ENCODE data around the gene SPEG. TPM values are rescaled to one million over a fixed set of nuclear protein-coding genes. Genes with fewer than 3 reads are reported as not detected.
A peak's percentile ranks its signal among the peaks of the same experiment; 100 is the strongest.

SPEG gene
- total and polyA plus RNA-seq, 4 experiments from 2014 or later = 0.15 to 9.0 (median 4.5) TPM

- Mint-ChIP-seq H3K4me1 (peaks cover 4 to 15% (median 10%) of the 10 kb centered on the region in 4 donors), H3K27me3 (peaks cover 6 to 20% of the 10 kb centered on the region in 2 donors), H3K36me3 (no peaks in the 10 kb centered on the region), H3K9me3 (no peaks in the 10 kb centered on the region), H3K4me3 (no peak overlapping the region), H3K27ac (no peak overlapping the region)
- no peak for DNase-seq
- peaks cover 7% of the 10 kb centered on the region for H3K4me1 ChIP-seq (ENCODE audit: insufficient read depth, low read length)
- CTCF ChIA-PET (ENCODE audit: partially characterized antibody) = interaction anchor here (0.8 to 1.0 kb wide), 2 partner anchors 34 to 58 kb away, joined by 3 to 4 read pairs; no protein-coding TSS in a partner anchor
- H3K9me3 ChIP-seq (ENCODE audit: control insufficient read depth in 1 of 2, low read length in 2 of 2) = no peaks in the 10 kb centered on the region
- H3K36me3 ChIP-seq (ENCODE audit: insufficient read depth, low read length) = no peaks in the 10 kb centered on the region
- peaks cover 10% of the 10 kb centered on the region for H3K27me3 ChIP-seq (ENCODE audit: insufficient read depth, low read length)
- intact Hi-C loops (cut with micrococcal nuclease) = no loop called here
- H3K4me3 ChIP-seq (ENCODE audit: low read length in 2 of 2) = no peak overlapping the region
- POLR2A ChIA-PET (ENCODE audit: partially characterized antibody) = no interaction called here
- H3K27ac ChIP-seq (ENCODE audit: low read depth, low read length) = no peak overlapping the region
Observed at GRCh38 chr2:219437141-219437540, 2.5 kb downstream of the SPEG start.

DNA sequence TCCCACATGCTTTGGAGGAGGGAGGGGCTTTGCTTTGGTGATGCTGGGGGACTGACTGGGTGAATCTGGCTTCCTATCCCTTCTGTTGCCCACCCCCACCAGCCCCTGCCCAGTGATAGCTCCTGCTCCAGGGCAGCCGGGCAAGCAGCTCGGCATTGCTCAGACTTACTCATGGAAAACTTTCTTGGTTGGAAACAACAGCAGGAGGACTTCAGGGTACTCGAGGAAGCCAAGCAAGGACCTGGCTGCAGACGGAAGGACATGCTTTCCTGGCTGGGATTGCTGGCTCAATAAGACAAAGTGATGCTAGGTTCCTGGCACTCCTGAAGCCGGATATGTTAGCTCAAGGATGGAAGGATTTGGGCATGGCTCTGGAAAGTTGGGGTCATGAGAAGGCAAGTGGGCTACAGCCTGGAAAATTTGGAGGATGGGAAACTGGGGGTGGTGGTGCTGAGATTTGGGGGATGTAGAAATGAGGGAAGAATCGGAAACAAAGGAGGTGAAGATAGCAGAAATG, 3.1 kb downstream of the SPEG start:
- peaks cover 6 to 23% of the 10 kb centered on the region in 2 donors for H3K27me3 Mint-ChIP-seq
- H3K4me1 ChIP-seq (ENCODE audit: insufficient read depth, low read length) = peaks cover 7% of the 10 kb centered on the region
- H3K27ac ChIP-seq (ENCODE audit: low read depth, low read length) = no peak overlapping the region
- H3K9me3 Mint-ChIP-seq = no peaks in the 10 kb centered on the region
- H3K9me3 ChIP-seq (ENCODE audit: control insufficient read depth in 1 of 2, low read length in 2 of 2) = no peaks in the 10 kb centered on the region
- no peaks in the 10 kb centered on the region for H3K36me3 ChIP-seq (ENCODE audit: insufficient read depth, low read length)
- ChIA-PET POLR2A (ENCODE audit: partially characterized antibody) (no interaction called here), CTCF (ENCODE audit: partially characterized antibody) (no interaction called here)
- H3K4me3 Mint-ChIP-seq = no peak overlapping the region
- H3K4me1 Mint-ChIP-seq = peaks cover 4 to 20% (median 13%) of the 10 kb centered on the region in 4 donors
- H3K4me3 ChIP-seq (ENCODE audit: low read length in 2 of 2) = no peak overlapping the region
- H3K36me3 Mint-ChIP-seq = no peaks in the 10 kb centered on the region
- peaks cover 10% of the 10 kb centered on the region for H3K27me3 ChIP-seq (ENCODE audit: insufficient read depth, low read length)
- no peak overlapping the region for H3K27ac Mint-ChIP-seq
- intact Hi-C loops (cut with micrococcal nuclease) = no loop called here
- DNase-seq = no peak

- Histone ChIP-seq H3K27me3 (ENCODE audit: insufficient read depth, low read length) (peaks cover 10% of the 10 kb centered on the region), H3K27ac (ENCODE audit: low read depth, low read length) (no peak overlapping the region), H3K4me1 (ENCODE audit: insufficient read depth, low read length) (peaks cover 7% of the 10 kb centered on the region), H3K36me3 (ENCODE audit: insufficient read depth, low read length) (no peaks in the 10 kb centered on the region), H3K4me3 (ENCODE audit: low read length in 2 of 2) (no peak overlapping the region), H3K9me3 (ENCODE audit: control insufficient read depth in 1 of 2, low read length in 2 of 2) (no peaks in the 10 kb centered on the region)
- intact Hi-C loops (cut with micrococcal nuclease) = no loop called here
- H3K9me3 Mint-ChIP-seq = no peaks in the 10 kb centered on the region
- peaks cover 6 to 21% of the 10 kb centered on the region in 2 donors for H3K27me3 Mint-ChIP-seq
- H3K27ac Mint-ChIP-seq = no peak overlapping the region
- POLR2A ChIA-PET (ENCODE audit: partially characterized antibody) = no interaction called here
- H3K4me3 Mint-ChIP-seq = no peak overlapping the region
- no peak for DNase-seq
- H3K36me3 Mint-ChIP-seq = no peaks in the 10 kb centered on the region
- H3K4me1 Mint-ChIP-seq = peaks cover 6 to 24% (median 17%) of the 10 kb centered on the region in 4 donors
- CTCF ChIA-PET (ENCODE audit: partially characterized antibody) = interaction anchor here (0.9 kb wide), 1 partner anchor 23 kb away, joined by 3 read pairs; no protein-coding TSS in a partner anchor
Observed at GRCh38 chr2:219438453-219438852, 3.8 kb downstream of the SPEG start.

GRCh38 chr2:219439506-219439905, 4.9 kb downstream of the SPEG start:
- intact Hi-C loops (cut with micrococcal nuclease) = no loop called here
- H3K4me3 ChIP-seq (ENCODE audit: low read length in 2 of 2) = no peak overlapping the region

GRCh38 chr2:219440388-219441256, 6.0 kb downstream of the SPEG start:
- Histone ChIP-seq H3K27ac (ENCODE audit: low read depth, low read length) (no peak overlapping the region), H3K27me3 (ENCODE audit: insufficient read depth, low read length) (peaks cover 6% of the 10 kb centered on the region), H3K4me3 (ENCODE audit: low read length in 2 of 2) (no peak overlapping the region), H3K36me3 (ENCODE audit: insufficient read depth, low read length) (no peaks in the 10 kb centered on the region), H3K9me3 (ENCODE audit: control insufficient read depth in 1 of 2, low read length in 2 of 2) (no peaks in the 10 kb centered on the region), H3K4me1 (ENCODE audit: insufficient read depth, low read length) (peaks cover 7% of the 10 kb centered on the region)
- Mint-ChIP-seq H3K36me3 (no peaks in the 10 kb centered on the region), H3K4me3 (peak overlapping the region; percentile 70 to 89 (median 78)), H3K27me3 (peaks cover 3 to 20% of the 10 kb centered on the region in 2 donors), H3K9me3 (no peaks in the 10 kb centered on the region), H3K4me1 (peaks cover 6 to 20% (median 14%) of the 10 kb centered on the region in 4 donors), H3K27ac (peak overlapping the region in 3 of 7 donors; percentile 6 to 57 (median 6))
- ChIA-PET POLR2A (ENCODE audit: partially characterized antibody) (interaction anchor here (1.3 kb wide), 1 partner anchor 52 kb away, joined by 3 read pairs; no protein-coding TSS in a partner anchor), CTCF (ENCODE audit: partially characterized antibody) (interaction anchor here (0.9 to 3.2 kb wide), 4 partner anchors 36 to 89 kb away, joined by 3 to 13 read pairs (median 4); no protein-coding TSS in a partner anchor)
- no peak for DNase-seq
- intact Hi-C loops (cut with micrococcal nuclease) = no loop called here

More at GRCh38 chr2:219439506-219439905, 4.9 kb downstream of the SPEG start:
- peaks cover 10% of the 10 kb centered on the region for H3K27me3 ChIP-seq (ENCODE audit: insufficient read depth, low read length)
- peaks cover 6 to 24% (median 14%) of the 10 kb centered on the region in 4 donors for H3K4me1 Mint-ChIP-seq
- H3K27ac Mint-ChIP-seq = no peak overlapping the region
- POLR2A ChIA-PET (ENCODE audit: partially characterized antibody) = interaction anchor here (1.0 to 1.3 kb wide), 2 partner anchors 51 to 263 kb away, joined by 3 read pairs; partner anchors contain the start of gene CNPPD1
- CTCF ChIA-PET (ENCODE audit: partially characterized antibody) = interaction anchor here (1.0 to 3.2 kb wide), 2 partner anchors 12 to 36 kb away, joined by 3 to 13 read pairs; no protein-coding TSS in a partner anchor
- peaks cover 2 to 18% of the 10 kb centered on the region in 2 donors for H3K27me3 Mint-ChIP-seq
- H3K4me1 ChIP-seq (ENCODE audit: insufficient read depth, low read length) = peaks cover 7% of the 10 kb centered on the region
- no peak overlapping the region for H3K27ac ChIP-seq (ENCODE audit: low read depth, low read length)
- no peak for DNase-seq
- H3K9me3 Mint-ChIP-seq = no peaks in the 10 kb centered on the region
- H3K4me3 Mint-ChIP-seq = no peak overlapping the region
- no peaks in the 10 kb centered on the region for H3K9me3 ChIP-seq (ENCODE audit: control insufficient read depth in 1 of 2, low read length in 2 of 2)
- H3K36me3 Mint-ChIP-seq = no peaks in the 10 kb centered on the region
- H3K36me3 ChIP-seq (ENCODE audit: insufficient read depth, low read length) = no peaks in the 10 kb centered on the region

DNA sequence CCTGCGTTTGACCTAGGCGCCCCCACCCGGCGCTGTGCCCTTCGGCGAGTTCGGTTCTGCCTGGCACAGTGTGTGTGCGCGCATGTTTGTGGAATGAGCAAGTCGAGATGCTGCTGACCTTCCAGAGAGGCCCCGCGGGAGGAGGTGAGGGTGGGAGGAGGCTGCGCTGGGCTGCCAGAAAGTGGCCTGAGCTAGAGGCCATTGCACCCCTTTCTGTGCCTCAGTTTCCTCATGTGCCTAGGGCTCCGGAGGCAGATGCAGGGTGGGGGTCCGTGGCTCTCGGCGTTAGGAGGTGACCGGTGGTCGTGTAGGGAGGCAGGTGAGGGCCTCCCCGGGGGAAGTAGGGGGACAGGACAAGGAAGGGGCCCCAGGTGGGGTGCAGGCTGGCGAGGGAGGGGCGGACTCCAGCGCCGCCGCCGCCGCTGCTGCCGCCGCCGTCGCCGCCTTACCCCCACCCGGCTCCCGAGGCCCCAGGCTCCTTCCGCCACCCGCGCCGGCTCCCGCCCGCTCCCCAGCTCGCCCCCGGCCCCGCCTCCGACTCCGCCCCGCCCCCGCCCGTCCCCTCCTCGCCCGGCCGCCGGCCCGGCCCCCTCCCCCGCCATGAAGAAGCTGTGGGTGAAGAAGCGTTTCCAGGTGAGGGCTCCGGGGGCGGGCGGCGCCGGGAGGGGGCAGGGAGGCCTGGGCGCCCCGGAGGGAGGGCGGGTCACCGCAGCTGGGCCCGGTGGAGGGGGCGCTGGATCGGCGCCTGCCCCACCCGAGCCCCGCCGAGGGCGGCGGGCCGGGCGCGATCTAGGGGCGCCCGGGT, 7.0 kb downstream of the SPEG start:
- intact Hi-C loops (cut with micrococcal nuclease) = no loop called here

More for the DNA sequence above, 7.0 kb downstream of the SPEG start:
- H3K4me3 ChIP-seq (ENCODE audit: low read length in 2 of 2) = peak overlapping the region in 1 of 2 donors; percentile 47
- peaks cover 7% of the 10 kb centered on the region for H3K4me1 ChIP-seq (ENCODE audit: insufficient read depth, low read length)
- peak overlapping the region in 2 of 7 donors; percentile 17 to 75 for H3K27ac Mint-ChIP-seq
- H3K4me1 Mint-ChIP-seq = peaks cover 6 to 18% (median 14%) of the 10 kb centered on the region in 4 donors
- no peak overlapping the region for H3K27ac ChIP-seq (ENCODE audit: low read depth, low read length)
- POLR2A ChIA-PET (ENCODE audit: partially characterized antibody) = interaction anchor here (0.9 kb wide), 1 partner anchor 25 kb away, joined by 3 read pairs; no protein-coding TSS in a partner anchor
- H3K4me3 Mint-ChIP-seq = peak overlapping the region; percentile 70 to 89 (median 78)
- no peaks in the 10 kb centered on the region for H3K9me3 Mint-ChIP-seq
- peak; percentile 41 to 57 (median 44) for DNase-seq
- H3K36me3 ChIP-seq (ENCODE audit: insufficient read depth, low read length) = no peaks in the 10 kb centered on the region
- no peaks in the 10 kb centered on the region for H3K27me3 ChIP-seq (ENCODE audit: insufficient read depth, low read length)
- CTCF ChIA-PET (ENCODE audit: partially characterized antibody) = interaction anchor here (1.0 to 3.2 kb wide), 4 partner anchors 10 to 77 kb away, joined by 3 to 13 read pairs (median 3); no protein-coding TSS in a partner anchor
- H3K36me3 Mint-ChIP-seq = no peaks in the 10 kb centered on the region
- H3K9me3 ChIP-seq (ENCODE audit: control insufficient read depth in 1 of 2, low read length in 2 of 2) = no peaks in the 10 kb centered on the region
- peaks cover 3 to 16% of the 10 kb centered on the region in 2 donors for H3K27me3 Mint-ChIP-seq
